ENCODE measurements around the gene FOXN3.

GRCh38 chr14:89340200-89341181, 76.5 kb downstream of the FOXN3 start:
- no peak for TF ChIP-seq POLR2A (IDR thresholded peaks at IDR 0.05)
- TF ChIP-seq CTCF (IDR thresholded peaks at IDR 0.05) = no peak

Data from lower leg skin (tissue), 3 donors.